GM12878 (cell line): ENCODE measurements around the gene HEPACAM. TPM values are rescaled to one million over a fixed set of nuclear protein-coding genes. Genes with fewer than 3 reads are reported as not detected.

Source experiments
- BCL3 ChIP-seq: IDR thresholded peaks from 2 replicates; pipeline ENCODE4 v1.6.1; 2011; ENCODE audit warnings: borderline replicate concordance, low read depth, mild to moderate bottlenecking, moderate library complexity, low read length; ENCODE audit not compliant: insufficient read depth, poor library complexity, severe bottlenecking
- BMI1 ChIP-seq: fragments of 450-650 bp; IDR thresholded peaks from 2 replicates; pipeline ENCODE4 v1.6.1; 2016; ENCODE audit warnings: mild to moderate bottlenecking, moderate library complexity, borderline replicate concordance
- DPF2 ChIP-seq: fragments of 450-650 bp; IDR thresholded peaks from 2 replicates; pipeline ENCODE4 v1.6.1; 2017; ENCODE audit warnings: mild to moderate bottlenecking
- ETV6 ChIP-seq, 2 experiments: fragments of 450-650 bp in 1 of 2; IDR thresholded peaks in 1 of 2; conservative IDR thresholded peaks in 1 of 2; 2 replicates each; pipeline ENCODE4 v1.6.1; 2014; ENCODE audit warnings: antibody characterized with exemption in 1 of 2, borderline replicate concordance in 1 of 2, low read depth in 1 of 2, mild to moderate bottlenecking in 1 of 2, moderate library complexity in 1 of 2
- FOXK2 ChIP-seq: fragments of 450-650 bp; IDR thresholded peaks from 2 replicates; pipeline ENCODE4 v1.6.1; 2017; ENCODE audit warnings: mild to moderate bottlenecking, moderate library complexity
- MTA2 ChIP-seq: fragments of 450-650 bp; IDR thresholded peaks from 2 replicates; pipeline ENCODE4 v1.6.1; 2016; ENCODE audit warnings: low read depth, mild to moderate bottlenecking, moderate library complexity
- PRDM15 ChIP-seq: fragments of 450-650 bp; formaldehyde crosslinking; IDR thresholded peaks from 2 replicates; pipeline ENCODE4 v1.4.0; 2020; ENCODE audit warnings: mild to moderate bottlenecking, moderate library complexity
- RAD21 ChIP-seq: IDR thresholded peaks from 2 replicates; pipeline ENCODE4 v1.6.1; 2011; ENCODE audit warnings: mild to moderate bottlenecking, low read depth, low read length, moderate library complexity; ENCODE audit not compliant: insufficient read depth
- RAD51 ChIP-seq: fragments of 450-650 bp; IDR thresholded peaks from 2 replicates; pipeline ENCODE4 v1.6.1; 2016; ENCODE audit warnings: moderate library complexity, mild to moderate bottlenecking, inconsistent platforms
- SMAD1 ChIP-seq: fragments of 450-650 bp; IDR thresholded peaks from 2 replicates; pipeline ENCODE4 v1.6.1; 2018; ENCODE audit warnings: mild to moderate bottlenecking, low read depth; ENCODE audit not compliant: partially characterized antibody
- USF2 ChIP-seq: IDR thresholded peaks from 2 replicates; pipeline ENCODE4 v1.6.1; 2011; ENCODE audit warnings: low read depth, low read length, improper control_type of control experiment, borderline replicate concordance
- ZSCAN29 ChIP-seq: fragments of 450-650 bp; IDR thresholded peaks from 2 replicates; pipeline ENCODE4 v1.6.1; 2017; ENCODE audit warnings: mild to moderate bottlenecking, moderate library complexity
- polyA plus RNA-seq, 11 experiments: library from polyadenylated mRNA; depleted of rRNA in 4 of 11; unstranded in 6 of 11; stranded (reverse) in 5 of 11; fragments of >200 nt; fragmentation: Nextera tagmentation in 4 of 11; fragmentation: Illumina TruSeq in 1 of 11; extraction: Ambion mirVana in 4 of 11; extraction: Trizol in 1 of 11; gene quantifications; 1 replicate in 1 of 11; 2 replicates in 10 of 11; pipeline versions ENCODE4 v1.2.1 to v1.2.3, GENCODE V29; 2011 to 2016; ENCODE audit warnings: inconsistent platforms in 2 of 11, missing spikeins in 2 of 11, low read depth in 1 of 11
- total RNA-seq, 4 experiments: library from RNA; depleted of rRNA in 3 of 4; stranded (reverse); fragments of >200 nt in 3 of 4; fragmentation: Illumina TruSeq in 1 of 4; extraction: Trizol in 1 of 4; gene quantifications; 2 replicates each; pipeline versions ENCODE4 v1.2.1 to v1.2.3, GENCODE V29; 2013 to 2021

HEPACAM gene
- total and polyA plus RNA-seq, 10 of the 15 experiments (the other 5 are each of a cell fraction or from before 2014, with no cell fraction given), result 0.03 TPM; not detected in 9

GRCh38 chr11:124938970-124939369 is 3.1 kb upstream of the HEPACAM start (continued):
- TF ChIP-seq PRDM15 (no peak), FOXK2 (no peak), BMI1 (no peak), BCL3 (no peak), SMAD1 (no peak), DPF2 (no peak), RAD21 (no peak), USF2 (no peak), RAD51 (no peak), MTA2 (no peak), ZSCAN29 (no peak), ETV6 (conservative IDR thresholded peaks at IDR 0.05 in 1 of 2, IDR thresholded peaks at IDR 0.05 in 1 of 2; ENCODE audit: borderline replicate concordance in 1 of 2, low read depth in 1 of 2) (no peak)
